Keratinocyte (primary cell): Measurements from ENCODE around the gene TAF4.

Source experiments
- CTCF ChIP-seq, 3 experiments: IDR thresholded peaks in 1 of 3; conservative IDR thresholded peaks in 1 of 3; optimal IDR thresholded peaks in 1 of 3; 2 replicates in 2 of 3; 3 replicates in 1 of 3; pipeline versions ENCODE3 to v1.5.1; 2011; ENCODE audit warnings: low read length in 3 of 3, mild to moderate bottlenecking in 3 of 3, moderate library complexity in 2 of 3, control low read depth in 1 of 3, inconsistent platforms in 1 of 3; ENCODE audit not compliant: insufficient read depth in 2 of 3; ENCODE audit errors: extremely low read depth in 1 of 3
- EZH2 ChIP-seq: IDR thresholded peaks from one replicate; pipeline ENCODE4 v1.6.1; 2012; ENCODE audit warnings: inconsistent platforms, mild to moderate bottlenecking, low read length, moderate library complexity

- TF ChIP-seq CTCF (optimal IDR thresholded peaks at IDR 0.05 in 1 of 3, IDR thresholded peaks at IDR 0.05 in 1 of 3, conservative IDR thresholded peaks at IDR 0.05 in 1 of 3; ENCODE audit: extremely low read depth in 1 of 3, insufficient read depth in 2 of 3, low read length in 3 of 3) (no peak), EZH2 (no peak)
These were observed 22.4 kb downstream of the TAF4 start for GRCh38 chr20:62043131-62043914.
